ENCODE data around the gene ISCA1.
A peak's percentile ranks its signal among the peaks of the same experiment; 100 is the strongest.

GRCh38 chr9:86238861-86239770 lies 43.2 kb downstream of the ISCA1 start:
- TF ChIP-seq CTCF (IDR thresholded peaks at IDR 0.05; ENCODE audit: poor library complexity) (peak; percentile 28), EZH2 (IDR thresholded peaks at IDR 0.05; ENCODE audit: borderline replicate concordance) (no peak)
